GM21447 (cell line): ENCODE results near the gene ZNF618.

Experiments
- ATAC-seq: cut with Tn5 transposase; IDR thresholded peaks from one replicate; pipeline ENCODE4 v1.9.1; 2021; ENCODE audit not compliant: unreplicated experiment

Gene ZNF618

GRCh38 chr9:114053246-114054005, 177.3 kb downstream of the ZNF618 start:
- ATAC-seq = no peak

GRCh38 chr9:114054191-114054690, 178.1 kb downstream of the ZNF618 start:
- no peak for ATAC-seq

GRCh38 chr9:114055061-114055460, 179.0 kb downstream of the ZNF618 start:
- no peak for ATAC-seq

DNA sequence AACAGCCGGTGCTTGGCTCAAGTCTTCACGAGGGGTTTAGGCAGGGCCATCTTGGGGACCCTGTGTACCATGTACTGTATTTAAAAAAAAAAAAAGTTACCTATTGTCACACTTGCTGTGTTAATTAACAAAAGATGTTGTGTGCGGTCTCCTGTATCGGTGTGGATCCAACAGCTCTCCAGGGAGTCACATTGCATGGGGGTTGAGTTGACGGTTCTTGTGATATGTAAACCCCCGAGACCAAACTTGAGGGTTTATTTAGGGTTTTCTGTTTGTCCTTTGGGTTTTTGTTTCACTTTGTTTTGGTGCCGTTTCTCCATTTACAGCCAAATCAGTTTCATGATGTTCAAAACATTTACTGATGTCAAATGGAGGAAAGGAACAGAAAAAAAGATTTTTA, 179.8 kb downstream of the ZNF618 start:
- no peak for ATAC-seq

DNA sequence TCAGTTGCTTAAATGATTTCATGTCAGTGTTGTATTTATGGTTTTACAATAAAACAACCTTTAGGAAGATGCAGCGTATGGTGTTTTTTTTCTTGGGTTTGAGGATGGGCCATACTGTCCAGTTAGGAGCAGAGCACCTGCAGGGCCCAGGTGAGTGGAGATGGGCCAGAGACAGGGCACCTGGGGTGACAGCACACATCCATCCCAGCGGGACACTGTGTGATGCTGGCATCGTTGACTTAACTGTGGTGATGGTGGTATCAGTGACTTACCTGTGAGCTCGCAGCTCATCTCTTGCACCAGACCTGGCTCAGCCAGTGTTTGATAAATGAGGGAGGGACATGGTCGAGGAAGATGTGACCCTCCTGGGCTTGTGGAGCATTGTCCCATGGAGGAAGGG, 180.4 kb downstream of the ZNF618 start:
- no peak for ATAC-seq

DNA sequence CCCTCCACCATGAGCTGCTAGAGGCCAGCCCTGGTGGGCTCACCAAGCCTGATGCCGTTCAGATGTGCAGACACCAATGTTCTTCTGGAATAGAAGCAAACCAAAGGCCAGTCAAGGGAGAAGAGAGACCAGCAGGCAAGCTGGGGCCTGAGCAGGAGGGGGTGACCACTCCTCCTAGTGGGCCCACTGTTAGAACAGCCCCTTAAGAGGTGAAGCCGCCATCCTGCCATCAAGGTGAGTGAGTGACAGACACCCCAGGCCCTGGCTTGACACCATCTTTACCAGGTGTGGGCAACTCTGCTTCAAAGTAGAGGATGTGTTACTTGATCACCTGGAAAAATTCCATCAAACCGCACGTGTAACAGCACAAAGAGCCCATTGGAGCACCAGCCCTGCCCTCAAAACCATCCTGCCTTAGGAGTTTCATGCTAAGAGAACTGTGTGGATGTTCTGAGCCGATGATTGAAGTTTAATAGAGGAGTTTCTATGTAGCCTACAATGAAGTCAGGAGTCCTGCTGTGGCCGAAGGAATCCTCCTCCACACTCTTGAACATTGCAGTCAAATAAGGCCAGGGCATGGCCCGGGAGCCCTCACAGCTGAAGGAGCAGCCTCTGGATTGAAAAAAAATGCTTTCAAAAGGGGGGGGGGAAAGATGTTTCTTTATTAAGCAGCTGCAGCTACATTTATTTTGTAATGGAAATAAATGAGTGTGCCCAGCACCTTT, 181.2 kb downstream of the ZNF618 start:
- no peak for ATAC-seq

- no peak for ATAC-seq
Observed at GRCh38 chr9:114058688-114059046, 182.6 kb downstream of the ZNF618 start.

DNA sequence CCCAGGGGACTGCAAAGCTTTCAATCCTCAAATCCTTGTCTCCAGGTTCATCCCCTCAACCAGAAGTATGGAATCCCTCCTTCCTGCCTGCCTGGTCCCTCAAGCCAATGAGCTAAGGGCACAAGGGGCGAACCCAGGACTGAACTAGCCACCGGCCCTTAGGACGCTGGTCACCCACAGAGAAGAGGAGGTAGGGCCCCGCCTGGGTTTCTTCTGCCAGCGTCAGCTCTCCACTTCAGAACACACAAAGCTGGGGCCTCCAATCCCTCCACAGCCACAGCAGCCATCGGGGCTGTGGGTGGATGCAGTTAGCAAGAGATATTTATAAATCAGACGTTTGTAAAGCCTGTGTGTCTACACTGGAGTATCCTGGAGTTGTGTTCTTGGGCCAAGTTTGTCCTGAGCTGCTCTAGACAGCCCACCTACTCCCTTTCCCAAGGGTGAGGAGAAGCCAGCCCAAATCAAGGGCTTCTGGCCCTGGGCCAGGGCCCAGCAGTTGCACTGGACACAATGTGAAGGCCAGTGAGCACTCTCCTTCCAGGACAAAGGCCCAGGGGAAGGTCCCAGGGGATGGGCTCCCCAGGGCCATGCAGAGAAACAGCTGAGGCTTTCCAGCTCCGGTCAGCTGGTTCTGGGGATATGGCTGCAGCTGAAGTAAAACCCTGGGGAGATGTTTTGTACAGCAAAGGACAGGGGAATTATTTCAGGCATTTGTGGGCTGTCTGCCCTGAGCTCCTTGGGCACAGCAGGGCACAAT, 183.1 kb downstream of the ZNF618 start:
- no peak for ATAC-seq

DNA sequence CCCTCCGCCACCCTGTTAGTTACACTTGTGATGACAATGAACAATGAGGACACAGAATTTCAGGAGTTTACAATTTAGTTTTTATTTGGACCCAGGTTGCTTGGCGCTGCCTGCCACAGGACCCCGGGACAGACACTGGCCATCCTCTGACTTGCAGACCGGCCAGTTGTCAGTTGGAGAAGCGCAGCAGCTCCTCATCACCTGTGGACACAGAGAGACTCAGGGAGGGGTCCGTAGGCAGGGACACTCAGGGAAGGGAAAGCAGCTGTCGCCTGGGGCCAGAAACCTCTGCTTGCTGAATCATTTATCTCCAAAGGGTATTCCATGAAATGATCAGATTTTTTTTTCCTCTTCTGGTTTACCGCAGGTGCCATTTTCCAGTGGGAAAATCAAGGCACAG, 184.0 kb downstream of the ZNF618 start:
- ATAC-seq = no peak

GRCh38 chr9:114060711-114061110, 184.6 kb downstream of the ZNF618 start:
- ATAC-seq = no peak

- ATAC-seq = no peak
Observed at GRCh38 chr9:114061292-114061691, 185.2 kb downstream of the ZNF618 start.

DNA sequence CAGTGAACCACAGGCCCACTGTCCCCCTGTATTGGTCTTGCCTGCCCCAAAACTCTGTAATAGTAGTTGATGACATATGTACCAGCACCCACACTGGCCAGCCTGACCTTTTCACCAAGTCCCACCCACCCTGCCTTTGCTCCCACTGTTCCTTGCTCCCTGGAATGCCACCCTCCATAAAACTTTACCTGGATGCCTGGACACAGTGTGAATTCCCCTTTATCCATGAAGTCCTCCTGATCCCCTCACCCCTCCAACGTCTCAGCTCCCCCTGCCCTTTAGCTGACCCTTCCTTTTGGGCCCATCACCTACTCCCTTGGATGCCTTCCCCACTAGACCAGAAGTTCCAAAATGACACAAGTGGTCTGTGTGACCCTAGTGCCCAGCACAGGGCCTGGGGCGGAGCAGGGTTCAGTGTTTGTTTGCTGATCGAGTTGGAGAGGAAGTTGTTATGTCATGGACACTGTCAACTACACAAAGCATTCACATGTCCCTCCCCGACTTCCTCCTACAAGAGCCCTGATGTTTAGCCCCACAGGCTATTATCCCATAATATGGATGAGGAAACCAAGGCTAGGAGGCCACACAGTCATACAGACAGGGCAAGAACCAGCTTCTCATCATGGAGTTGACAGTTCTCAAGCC, 185.8 kb downstream of the ZNF618 start:
- no peak for ATAC-seq

DNA sequence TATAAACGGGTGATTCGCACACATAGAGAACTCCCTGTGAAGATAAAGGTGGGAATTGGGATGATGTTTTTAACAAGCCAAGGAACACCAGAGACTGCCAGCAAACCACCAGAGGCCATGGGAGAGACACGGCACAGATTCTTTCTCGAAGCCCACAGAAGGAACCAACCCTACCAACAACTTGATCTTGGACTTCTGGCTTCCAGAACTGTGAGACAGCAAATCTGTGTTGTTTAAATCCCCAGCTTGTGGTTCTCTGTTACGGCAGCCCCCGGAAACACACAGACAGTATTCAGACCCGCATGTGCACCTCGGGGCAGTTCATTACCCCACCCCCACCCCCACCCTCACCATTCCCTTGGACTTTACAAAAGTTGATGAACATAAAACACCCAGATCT, 189.2 kb downstream of the ZNF618 start:
- ATAC-seq = no peak

- ATAC-seq = no peak
Observed at GRCh38 chr9:114069476-114070187, 193.5 kb downstream of the ZNF618 start.

DNA sequence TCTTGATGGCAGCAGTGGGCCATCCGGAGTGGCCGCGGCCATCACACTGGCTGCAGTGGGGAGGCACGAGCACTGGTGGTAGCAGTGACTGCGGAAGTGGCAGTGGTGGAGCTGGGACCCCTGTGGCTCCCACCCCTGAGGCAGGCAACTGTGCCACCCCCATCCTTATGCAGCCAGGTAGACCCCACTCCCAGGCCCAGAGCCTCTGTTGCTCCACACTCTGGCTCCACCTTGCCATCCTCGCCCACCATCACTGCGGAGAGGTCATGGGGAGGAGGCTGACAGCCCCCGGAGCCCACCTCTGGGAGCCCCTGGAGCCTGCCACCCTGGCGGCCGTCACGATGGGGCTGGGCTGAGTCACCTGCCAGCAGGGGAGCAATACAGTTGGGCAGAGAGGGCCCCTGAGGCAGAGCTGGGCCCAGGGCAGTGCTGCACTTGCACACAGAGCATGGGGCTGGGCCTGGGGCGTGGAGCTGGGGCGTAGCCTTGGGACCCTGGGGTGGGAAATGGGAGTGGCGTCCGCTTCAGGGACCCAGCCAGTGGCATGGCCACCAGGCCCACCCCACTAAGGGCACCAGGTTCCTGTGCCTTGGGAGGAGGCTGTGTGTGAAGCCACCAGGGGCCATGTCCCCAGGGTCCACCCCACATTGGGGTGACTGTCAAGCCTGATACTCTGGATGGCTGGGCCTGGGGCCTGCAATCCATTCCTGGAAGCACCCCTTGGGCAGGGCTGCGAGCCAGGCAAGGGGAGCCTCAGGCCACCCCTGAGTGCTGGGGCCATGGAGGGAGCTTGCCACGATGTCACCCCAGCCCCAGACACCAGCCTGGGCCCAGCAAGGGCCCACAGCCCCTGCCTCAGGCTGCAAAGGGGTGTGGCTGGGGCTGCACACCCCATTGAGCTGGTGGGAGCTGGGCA, 194.3 kb downstream of the ZNF618 start:
- no peak for ATAC-seq

- ATAC-seq = no peak
Observed at GRCh38 chr9:114071197-114071795, 195.2 kb downstream of the ZNF618 start.

DNA sequence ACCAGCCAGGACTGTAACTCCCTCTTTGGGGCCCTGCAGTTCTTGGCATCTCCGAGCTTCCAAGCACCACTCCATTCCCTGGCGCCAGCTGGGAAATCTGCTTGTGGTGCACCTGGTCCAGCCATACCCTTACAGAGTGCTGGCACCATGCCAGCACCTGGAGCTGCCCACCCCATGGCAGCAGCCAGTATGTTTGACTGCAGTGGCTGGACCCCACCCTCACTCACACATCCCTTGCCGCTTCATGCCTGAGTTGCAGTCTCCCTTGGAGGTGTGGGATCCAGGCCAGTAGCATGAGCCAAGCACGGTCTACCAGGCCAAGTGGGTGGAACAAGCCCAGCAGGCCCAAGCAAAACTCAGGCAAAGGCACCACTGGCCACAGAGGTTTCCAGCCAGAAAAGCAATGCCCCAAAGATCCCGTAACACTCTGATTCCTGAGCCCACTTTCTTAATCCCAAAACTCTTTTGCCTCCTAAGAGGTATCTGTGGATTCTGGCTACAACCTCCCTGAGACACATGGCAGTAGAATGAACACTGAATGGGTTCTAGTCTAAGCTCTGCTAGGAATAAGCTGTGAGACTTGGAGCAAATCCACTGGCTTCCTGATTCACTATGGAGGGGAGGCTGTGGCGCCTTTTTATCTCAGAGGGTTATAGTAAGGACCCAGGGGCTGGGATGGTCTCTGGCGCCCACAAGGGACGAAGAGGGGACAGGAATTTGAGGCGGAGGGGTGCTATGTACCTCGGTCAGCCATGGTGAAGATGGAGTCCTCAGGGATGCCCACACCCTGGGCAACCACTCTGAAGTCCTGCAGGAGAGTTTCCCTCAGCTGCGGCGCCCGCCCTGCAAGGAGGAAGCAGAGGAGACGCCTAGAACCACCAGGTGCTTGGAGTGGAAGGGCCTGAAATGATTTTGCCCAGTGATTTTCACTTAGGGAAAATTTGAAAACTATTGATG, 196.4 kb downstream of the ZNF618 start:
- no peak for ATAC-seq

GRCh38 chr9:114075602-114076001, 199.5 kb downstream of the ZNF618 start:
- no peak for ATAC-seq
